Measurements from ENCODE around the gene RUBCNL.

Gene RUBCNL

GRCh38 chr13:46307554-46307953 is 79.5 kb downstream of the RUBCNL start:
- peaks cover 8% of the 10 kb centered on the region for H3K9me3 ChIP-seq (ENCODE audit: insufficient read depth, low read depth, low read length)
- no peak overlapping the region for H3K9ac ChIP-seq (ENCODE audit: low read depth, low read length, poor library complexity, severe bottlenecking)
- H3K4me2 ChIP-seq (ENCODE audit: low read depth, low read length, poor library complexity, severe bottlenecking) = no peak overlapping the region
- H3K9me2 ChIP-seq (replicated peaks; ENCODE audit: low read depth, low read length) = no peaks in the 10 kb centered on the region
- no peak overlapping the region for H3K4me3 ChIP-seq (ENCODE audit: low read length, poor library complexity, severe bottlenecking)
- no peaks in the 10 kb centered on the region for H3K4me1 ChIP-seq (ENCODE audit: insufficient read depth, low read length, poor library complexity, severe bottlenecking)
- H2AFZ ChIP-seq (ENCODE audit: low read length) = no peak overlapping the region
- no peaks in the 10 kb centered on the region for H4K20me1 ChIP-seq (ENCODE audit: insufficient read depth, low read length, poor library complexity, severe bottlenecking)
- H3K36me3 ChIP-seq (ENCODE audit: insufficient read depth, low read length) = no peaks in the 10 kb centered on the region
- H3K79me2 ChIP-seq (ENCODE audit: insufficient read depth, low read length) = no peaks in the 10 kb centered on the region
- H3K27me3 ChIP-seq (ENCODE audit: insufficient read depth, low read length, poor library complexity, severe bottlenecking) = no peaks in the 10 kb centered on the region
- no peak for TF ChIP-seq CTCF (conservative IDR thresholded peaks at IDR 0.05; ENCODE audit: low read length)
- TF ChIP-seq EZH2phosphoT487 (IDR thresholded peaks at IDR 0.05; ENCODE audit: borderline replicate concordance) = no peak
- no peaks in the 10 kb centered on the region for H3F3A ChIP-seq (ENCODE audit: low read depth)

- Histone ChIP-seq H3K79me2 (ENCODE audit: insufficient read depth, low read length) (no peaks in the 10 kb centered on the region), H3K4me1 (ENCODE audit: insufficient read depth, low read length, poor library complexity, severe bottlenecking) (no peaks in the 10 kb centered on the region), H3K9me2 (replicated peaks; ENCODE audit: low read depth, low read length) (no peaks in the 10 kb centered on the region), H4K20me1 (ENCODE audit: insufficient read depth, low read length, poor library complexity, severe bottlenecking) (no peaks in the 10 kb centered on the region), H3K27me3 (ENCODE audit: insufficient read depth, low read length, poor library complexity, severe bottlenecking) (no peaks in the 10 kb centered on the region), H3K9ac (ENCODE audit: low read depth, low read length, poor library complexity, severe bottlenecking) (no peak overlapping the region), H3F3A (ENCODE audit: low read depth) (no peaks in the 10 kb centered on the region), H3K4me3 (ENCODE audit: low read length, poor library complexity, severe bottlenecking) (no peak overlapping the region), H2AFZ (ENCODE audit: low read length) (no peak overlapping the region), H3K36me3 (ENCODE audit: insufficient read depth, low read length) (no peaks in the 10 kb centered on the region), H3K9me3 (ENCODE audit: insufficient read depth, low read depth, low read length) (peaks cover 21% of the 10 kb centered on the region; the same call in 1 of the 2 replicates), H3K4me2 (ENCODE audit: low read depth, low read length, poor library complexity, severe bottlenecking) (no peak overlapping the region)
- no peak for TF ChIP-seq CTCF (conservative IDR thresholded peaks at IDR 0.05; ENCODE audit: low read length)
- TF ChIP-seq EZH2phosphoT487 (IDR thresholded peaks at IDR 0.05; ENCODE audit: borderline replicate concordance) = no peak
These were observed 82.5 kb downstream of the RUBCNL start for GRCh38 chr13:46304546-46304945.

GRCh38 chr13:46303742-46304385 is 83.2 kb downstream of the RUBCNL start:
- Histone ChIP-seq H3K4me2 (ENCODE audit: low read depth, low read length, poor library complexity, severe bottlenecking) (no peak overlapping the region), H2AFZ (ENCODE audit: low read length) (no peak overlapping the region), H3K9me3 (ENCODE audit: insufficient read depth, low read depth, low read length) (peaks cover 23% of the 10 kb centered on the region; the same call in 1 of the 2 replicates), H4K20me1 (ENCODE audit: insufficient read depth, low read length, poor library complexity, severe bottlenecking) (no peaks in the 10 kb centered on the region), H3K9me2 (replicated peaks; ENCODE audit: low read depth, low read length) (no peaks in the 10 kb centered on the region), H3K9ac (ENCODE audit: low read depth, low read length, poor library complexity, severe bottlenecking) (no peak overlapping the region), H3K27me3 (ENCODE audit: insufficient read depth, low read length, poor library complexity, severe bottlenecking) (no peaks in the 10 kb centered on the region), H3K4me3 (ENCODE audit: low read length, poor library complexity, severe bottlenecking) (no peak overlapping the region), H3K79me2 (ENCODE audit: insufficient read depth, low read length) (no peaks in the 10 kb centered on the region), H3K4me1 (ENCODE audit: insufficient read depth, low read length, poor library complexity, severe bottlenecking) (no peaks in the 10 kb centered on the region), H3F3A (ENCODE audit: low read depth) (no peaks in the 10 kb centered on the region), H3K36me3 (ENCODE audit: insufficient read depth, low read length) (no peaks in the 10 kb centered on the region)
- TF ChIP-seq EZH2phosphoT487 (IDR thresholded peaks at IDR 0.05; ENCODE audit: borderline replicate concordance) = no peak
- TF ChIP-seq CTCF (conservative IDR thresholded peaks at IDR 0.05; ENCODE audit: low read length) = no peak

Measured in Loucy (cell line).